SK-MEL-5 (cell line): ENCODE results near the gene SP2. TPM values are rescaled to one million over a fixed set of nuclear protein-coding genes. Genes with fewer than 3 reads are reported as not detected.
A peak's percentile ranks its signal among the peaks of the same experiment; 100 is the strongest.

ENCODE experiments used
- DNase-seq: peaks from one replicate; pipeline ENCODE4 v3.0.0-alpha.2; 2016; ENCODE audit warnings: low read depth, low spot score
- in situ Hi-C: cut with HindIII; loops from 2 replicates; pipeline ENCODE4 v1.10.0; 2016; ENCODE audit warnings: low sequenced_read_pairs, high pct_unique_total_duplicates, low pct_unique_long_range_greater_than_20kb
- total RNA-seq: library from RNA; depleted of rRNA; stranded (reverse); fragments of >200 nt; shearing (Covaris generic); gene quantifications from 2 replicates; pipeline ENCODE4 v1.2.3, GENCODE V29; 2014

Gene SP2
- total RNA-seq, 1 experiment from 2014 or later: 2.9 TPM

DNA sequence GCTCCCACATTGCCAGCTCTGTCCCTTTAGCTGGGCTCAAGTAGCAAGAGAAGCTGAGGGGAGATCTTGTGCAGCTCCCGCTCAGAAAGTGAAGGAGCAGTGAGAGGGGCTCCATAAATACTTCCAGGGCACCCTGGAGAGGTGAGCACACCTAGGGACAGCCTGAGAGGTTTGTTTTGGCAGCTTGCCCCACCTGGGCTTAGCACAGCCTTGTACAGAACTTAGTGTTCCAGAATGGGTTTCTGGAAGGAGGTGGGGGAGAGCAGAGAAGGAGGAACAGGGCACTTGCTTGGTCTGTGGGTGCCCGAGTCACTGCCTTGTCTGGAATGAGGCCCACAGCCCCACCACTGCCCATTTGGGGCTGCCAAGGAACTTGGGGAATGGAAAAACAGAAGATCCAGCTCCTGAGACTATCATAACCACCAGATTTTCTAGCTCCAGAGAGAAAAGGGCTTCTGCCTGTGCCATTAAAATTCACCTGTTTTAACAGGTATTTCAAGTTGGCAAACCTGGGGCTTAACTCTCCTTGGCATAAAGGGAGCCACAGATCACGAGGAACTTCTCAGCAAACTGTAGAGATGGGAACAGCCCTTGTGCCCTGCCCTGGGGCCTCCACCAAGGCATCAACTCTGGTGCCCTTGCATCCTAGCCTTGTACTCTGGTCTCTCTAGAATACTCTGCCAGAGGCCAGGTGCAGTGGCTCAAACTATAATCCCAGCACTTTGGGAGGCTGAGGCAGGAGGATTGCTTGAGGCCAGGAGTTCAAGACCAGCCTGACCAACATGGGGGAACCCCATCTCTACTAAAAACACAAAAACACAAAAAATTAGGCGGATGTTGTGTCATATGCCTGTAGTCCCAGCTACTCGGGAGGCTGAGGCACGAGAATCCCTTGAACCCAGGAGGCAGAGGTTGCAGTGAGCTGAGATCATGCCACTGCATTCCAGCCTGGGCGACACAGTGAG lies 59.7 kb downstream of the SP2 start:
- in situ Hi-C loops: no loop called here
- no peak for DNase-seq

DNA sequence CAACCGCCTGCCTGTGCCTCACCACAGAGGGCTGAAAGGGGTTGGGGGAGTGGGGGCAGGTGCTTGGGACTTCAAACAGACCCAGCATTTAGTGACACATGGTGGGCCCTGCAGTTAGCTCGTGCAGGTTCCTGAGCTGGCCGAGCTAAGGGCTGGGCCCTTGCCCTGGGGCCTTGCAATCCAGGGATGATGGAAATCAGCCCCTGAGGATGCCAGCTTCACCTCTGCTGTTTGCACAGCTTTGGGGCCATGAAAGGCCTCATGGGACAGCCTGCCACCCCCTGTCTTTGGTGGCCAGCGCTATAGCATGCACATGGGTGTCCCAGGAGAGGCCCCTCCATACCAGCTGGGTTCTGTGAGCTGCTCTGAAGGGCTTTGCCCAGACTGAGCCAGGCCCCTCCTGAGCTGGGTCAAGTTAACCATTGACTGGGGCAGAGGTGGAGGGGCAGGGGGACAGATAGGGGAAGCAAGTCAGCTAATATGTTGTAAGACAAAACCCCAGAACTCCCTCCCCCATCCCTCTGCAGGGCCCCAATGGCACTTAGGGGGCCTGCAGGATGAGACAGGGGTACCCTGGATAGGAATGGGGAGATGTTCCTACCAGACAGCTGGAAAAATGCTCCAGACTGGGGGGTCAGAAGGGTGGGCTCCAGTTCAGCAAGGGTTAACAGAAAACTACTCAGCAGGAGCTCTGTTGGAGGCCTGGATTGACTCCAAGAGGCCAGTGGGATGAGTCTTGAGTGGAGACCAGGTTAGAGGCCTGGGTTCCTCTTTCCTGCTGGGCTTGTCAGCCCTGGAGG lies 61.0 kb downstream of the SP2 start:
- no peak for DNase-seq
- in situ Hi-C loops: no loop called here

- no peak for DNase-seq
- in situ Hi-C loops: no loop called here
Measured at GRCh38 chr17:47957591-47958490, 61.8 kb downstream of the SP2 start, which contains the start of gene PRR15L. PRR15L (minus strand) TSS chr17:47957883; CDS start chr17:47953234, 4,649 bp downstream.

GRCh38 chr17:47959825-47960655 lies 64.0 kb downstream of the SP2 start:
- DNase-seq: no peak
- in situ Hi-C loops: no loop called here

DNA sequence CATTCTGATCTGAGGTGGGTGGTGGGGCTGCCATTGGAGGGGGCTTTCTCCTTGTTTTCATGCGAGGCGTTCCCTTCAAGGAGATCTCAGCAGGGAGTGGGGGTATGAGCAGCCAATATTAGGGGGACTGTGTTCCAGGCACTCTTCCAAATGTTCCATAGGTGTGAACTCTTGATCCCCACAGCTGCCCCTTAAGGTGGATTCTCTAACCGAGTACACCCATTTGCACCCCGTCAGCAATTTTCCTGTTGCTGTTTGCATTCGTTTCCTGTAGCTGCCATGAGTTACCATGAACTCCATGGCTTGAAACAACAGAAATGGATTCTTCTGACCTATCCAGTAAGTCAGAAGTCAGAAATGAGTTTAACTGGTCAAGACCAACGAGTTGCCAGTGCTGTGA lies 65.4 kb downstream of the SP2 start:
- DNase-seq: no peak
- in situ Hi-C loops: no loop called here

DNA sequence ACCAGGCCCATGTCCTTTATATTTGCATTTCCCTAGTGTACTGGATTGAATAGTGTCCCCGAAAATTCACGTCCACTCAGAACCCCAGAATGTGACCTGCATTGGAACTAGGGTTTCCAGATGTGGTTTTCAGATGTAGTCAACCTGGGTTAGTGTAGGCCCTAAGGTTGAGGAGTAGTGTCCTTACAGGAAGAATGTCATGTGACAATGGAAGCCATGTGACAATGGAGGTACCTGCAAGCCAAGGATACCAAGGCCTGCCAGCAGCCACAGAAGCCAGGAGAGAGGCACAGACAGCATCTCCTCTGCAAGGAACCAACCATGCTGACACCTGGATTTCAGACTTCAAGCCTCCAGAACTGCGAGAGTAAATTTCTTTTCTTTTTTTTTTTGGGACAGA lies 66.9 kb downstream of the SP2 start:
- no peak for DNase-seq
- in situ Hi-C loops: no loop called here

DNA sequence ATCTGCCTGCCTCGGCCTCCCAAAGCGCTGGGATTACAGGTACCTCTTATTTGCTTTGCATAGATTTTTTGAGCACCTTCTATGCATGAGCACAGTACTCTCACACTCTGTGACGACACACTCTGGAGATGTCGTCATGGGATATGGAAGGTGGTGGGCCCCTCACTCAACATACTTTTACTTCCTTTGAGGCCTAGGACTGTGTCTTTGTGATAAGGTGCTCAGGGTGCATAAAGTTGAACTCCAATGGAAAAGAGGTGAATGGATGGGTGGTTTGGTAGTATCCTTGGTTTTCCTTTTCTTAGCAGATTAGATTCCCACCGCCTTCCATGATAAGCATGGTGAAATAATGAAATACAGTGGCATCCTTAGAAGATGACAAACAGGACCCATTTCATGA lies 68.8 kb downstream of the SP2 start:
- in situ Hi-C loops: no loop called here
- DNase-seq: no peak

- in situ Hi-C loops: no loop called here
- no peak for DNase-seq
Measured at GRCh38 chr17:47966079-47966519, 70.1 kb downstream of the SP2 start.

GRCh38 chr17:47967607-47968252 lies 71.7 kb downstream of the SP2 start:
- in situ Hi-C loops: no loop called here
- DNase-seq: no peak

DNA sequence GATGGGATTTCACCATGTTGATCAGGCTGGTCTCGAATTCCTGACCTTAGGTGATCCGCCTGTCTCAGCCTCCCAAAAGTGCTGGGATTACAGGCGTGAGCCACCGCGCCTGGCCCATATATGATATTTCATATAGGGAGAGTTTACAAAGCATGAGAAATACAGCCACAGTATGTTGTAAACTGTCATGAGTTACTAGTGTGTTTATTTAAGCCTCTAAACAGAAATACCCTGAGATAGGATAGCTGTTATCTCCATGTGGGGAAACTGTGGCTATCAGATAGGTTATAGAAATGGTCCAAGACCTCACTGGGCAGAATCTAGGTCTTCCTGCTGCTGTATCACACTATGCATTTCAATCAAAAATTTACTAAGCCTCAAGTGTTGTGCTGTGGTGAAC lies 72.8 kb downstream of the SP2 start:
- no peak for DNase-seq
- in situ Hi-C loops: no loop called here

DNA sequence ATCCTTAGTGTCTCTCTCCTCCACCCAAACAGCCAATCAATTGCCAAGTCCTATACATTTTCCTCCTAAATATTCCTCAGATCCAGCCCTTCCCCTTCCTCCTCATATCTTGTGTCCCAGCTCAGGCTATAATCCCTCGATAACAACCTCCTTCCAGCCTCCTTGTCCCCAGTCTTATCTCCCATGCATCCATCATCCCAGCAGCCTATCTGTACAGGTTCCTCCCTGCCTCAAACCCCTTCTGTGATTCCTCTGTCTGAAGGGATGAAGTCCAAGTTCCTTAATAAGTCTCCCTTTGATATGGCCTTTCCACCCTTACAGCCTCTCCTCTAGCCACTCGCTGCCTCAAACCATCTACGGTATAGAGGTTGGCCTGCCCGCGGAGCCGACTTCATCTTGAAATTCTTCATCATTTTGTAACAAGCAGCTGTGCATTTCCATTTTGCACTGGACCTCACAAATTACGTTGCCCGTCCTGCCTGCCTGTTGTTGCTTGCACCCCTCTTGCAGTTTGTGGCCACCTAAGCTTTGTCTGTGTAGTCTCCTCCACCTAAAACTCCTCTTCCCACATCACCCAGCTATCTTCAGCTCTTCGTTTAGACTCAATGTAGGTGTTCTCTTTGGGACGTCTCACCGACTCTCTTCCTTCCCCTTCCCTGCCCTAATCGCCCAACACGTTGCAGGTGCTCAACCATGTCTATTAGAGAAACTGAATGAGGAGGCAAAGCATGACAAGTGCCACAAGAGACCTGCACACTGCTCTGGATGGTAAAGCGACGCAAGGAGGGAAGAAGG lies 74.1 kb downstream of the SP2 start:
- in situ Hi-C loops: no loop called here
- DNase-seq: no peak

DNA sequence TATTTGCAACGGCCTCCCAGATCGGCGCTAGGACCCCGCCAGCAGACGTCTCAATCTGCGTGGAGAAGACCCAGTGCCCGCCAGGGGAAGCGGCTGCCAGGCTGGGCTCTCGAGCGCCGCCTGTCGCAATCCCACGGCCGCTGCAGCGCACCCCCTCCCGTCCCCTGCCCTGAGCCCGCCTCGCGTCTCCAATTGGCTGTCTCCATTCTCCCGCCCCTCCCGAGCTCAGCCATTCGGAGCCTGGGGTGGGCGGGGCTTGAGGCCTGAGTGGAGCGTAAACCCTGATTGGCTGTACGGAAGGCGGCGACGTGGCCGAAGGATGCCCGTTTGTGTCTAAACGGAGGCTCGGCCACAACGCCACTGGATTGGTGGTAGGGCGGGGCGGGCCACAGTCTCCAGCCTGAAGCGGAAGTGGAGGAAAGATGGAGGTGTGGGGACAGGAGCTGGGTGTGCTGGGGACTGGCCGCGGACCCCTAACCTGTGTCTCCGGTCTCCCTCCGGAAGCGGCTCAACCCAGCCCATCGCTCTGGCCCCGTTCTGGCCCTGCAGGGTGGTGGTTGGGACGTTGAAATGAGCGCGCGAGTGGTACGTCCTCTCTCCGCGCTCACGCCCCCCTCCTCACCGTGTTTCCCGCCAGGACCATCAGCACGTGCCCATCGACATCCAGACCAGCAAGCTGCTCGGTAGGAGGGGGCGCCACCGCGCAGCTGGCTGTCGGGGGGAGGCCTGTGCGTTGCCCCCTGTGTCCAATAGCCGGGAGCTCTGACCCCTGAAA lies 74.9 kb downstream of the SP2 start, which contains the start of gene CDK5RAP3:
TSS of gene CDK5RAP3 (plus strand) at position 389 of the 775 bp plus-strand sequence. CDS start at position 423, 34 bp downstream.
- peak; percentile 99 for DNase-seq
- in situ Hi-C loops: no loop called here

- in situ Hi-C loops: no loop called here
- DNase-seq: no peak
Measured at GRCh38 chr17:47973541-47973940, 77.5 kb downstream of the SP2 start.

- DNase-seq: no peak
- in situ Hi-C loops: no loop called here
Measured at GRCh38 chr17:47975189-47975822, 79.3 kb downstream of the SP2 start.
